Activated T-helper 9 cell treated with anti-CD3 and anti-CD28 coated beads, Interleukin-2, amount 50 U/mL, for 16 hours (primary cell): ENCODE data around the gene PELO.

Experiments
- DNase-seq: peaks from one replicate; pipeline ENCODE4 v3.0.0-alpha.2; 2020; ENCODE audit warnings: low read depth

The PELO gene

DNA sequence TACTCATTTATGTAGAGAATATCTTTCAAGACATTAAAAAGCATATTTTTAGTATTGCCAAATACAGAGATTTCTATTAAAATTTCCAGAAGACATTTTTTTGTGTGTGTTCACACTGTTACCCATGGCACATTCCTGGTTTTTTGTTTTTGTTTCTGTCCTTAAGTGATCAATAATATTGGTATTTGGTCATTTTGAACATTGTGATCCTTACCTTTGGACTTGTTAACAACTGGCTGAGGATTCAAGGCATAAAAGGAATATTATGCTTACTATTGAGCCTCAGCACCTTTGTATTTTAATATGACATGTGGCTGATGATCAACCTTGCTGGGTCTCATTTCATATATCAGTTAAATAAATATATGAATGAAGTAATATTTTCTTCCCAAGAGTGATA, 41.9 kb downstream of the PELO start:
- no peak for DNase-seq

DNA sequence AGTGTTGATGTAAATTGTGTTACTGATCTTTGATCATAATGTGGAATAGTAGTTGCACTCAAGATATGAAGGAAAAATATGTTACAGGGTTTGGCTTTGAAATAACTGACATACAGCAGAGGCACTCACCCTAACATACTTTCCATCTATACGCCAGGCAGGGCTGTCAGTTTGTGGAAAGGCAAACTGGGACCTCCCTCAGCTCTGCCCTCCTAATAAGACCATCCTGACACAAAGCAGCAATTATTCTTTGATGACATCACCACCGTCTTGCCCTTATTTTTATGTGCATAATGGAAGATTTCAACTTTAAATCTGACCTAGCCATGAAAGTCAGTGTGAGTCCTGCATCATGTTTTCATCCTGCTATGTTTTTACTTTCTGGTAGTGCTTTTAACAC, 42.9 kb downstream of the PELO start:
- no peak for DNase-seq

DNA sequence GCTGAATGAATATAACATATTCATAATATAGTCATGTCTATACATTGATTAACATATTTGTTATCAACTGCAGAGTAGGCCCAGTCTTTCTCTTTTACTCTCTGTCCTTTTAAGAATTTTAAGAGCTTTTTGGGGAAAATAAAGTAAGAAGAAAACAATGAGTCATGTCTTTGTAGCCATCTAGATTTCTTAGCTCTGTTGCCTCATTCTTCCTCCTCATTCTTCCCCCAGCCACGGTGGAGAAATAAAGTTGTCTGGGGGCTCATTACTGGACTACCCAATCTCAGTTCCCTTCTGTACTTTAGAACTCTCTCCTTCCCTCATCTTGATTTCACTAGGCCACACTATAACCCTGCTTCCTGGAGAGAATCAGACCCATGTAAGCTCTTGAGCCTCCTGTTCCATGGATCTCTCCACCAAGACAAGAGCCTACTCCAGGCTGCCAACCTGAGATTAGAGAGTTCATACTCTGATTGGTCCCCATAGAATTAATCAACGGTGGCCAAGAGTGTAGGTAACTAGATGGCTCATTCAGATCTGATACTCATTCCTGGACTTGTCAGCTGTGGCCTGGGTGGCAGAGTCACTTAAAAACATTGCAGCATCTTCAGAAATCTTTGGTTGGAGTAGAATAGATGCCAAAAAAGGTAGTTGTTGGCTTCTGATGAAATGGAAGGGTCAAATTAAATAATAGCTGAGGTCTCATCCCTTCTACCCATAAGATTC, 44.2 kb downstream of the PELO start:
- DNase-seq = no peak

DNA sequence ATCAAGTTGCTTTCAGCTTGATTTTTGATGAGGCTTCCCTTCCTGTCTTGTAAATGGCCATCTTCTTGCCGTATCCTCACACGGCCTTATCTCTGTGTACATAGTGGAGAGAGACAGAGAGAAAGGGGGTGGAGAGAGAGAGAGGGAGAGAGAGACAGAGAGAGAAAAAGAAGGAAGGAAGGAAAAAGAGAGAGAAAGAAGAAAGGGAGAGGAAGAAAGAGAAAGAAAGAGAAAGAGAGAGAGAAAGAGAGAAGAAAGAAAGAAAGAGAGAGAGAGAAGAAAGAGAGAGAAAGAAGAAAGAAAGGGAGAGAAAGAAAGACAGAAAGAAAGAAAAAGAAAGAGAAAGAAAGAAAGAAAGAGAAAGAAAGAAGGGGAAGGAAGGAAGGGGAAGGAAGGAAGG, 46.6 kb downstream of the PELO start:
- DNase-seq = no peak

DNA sequence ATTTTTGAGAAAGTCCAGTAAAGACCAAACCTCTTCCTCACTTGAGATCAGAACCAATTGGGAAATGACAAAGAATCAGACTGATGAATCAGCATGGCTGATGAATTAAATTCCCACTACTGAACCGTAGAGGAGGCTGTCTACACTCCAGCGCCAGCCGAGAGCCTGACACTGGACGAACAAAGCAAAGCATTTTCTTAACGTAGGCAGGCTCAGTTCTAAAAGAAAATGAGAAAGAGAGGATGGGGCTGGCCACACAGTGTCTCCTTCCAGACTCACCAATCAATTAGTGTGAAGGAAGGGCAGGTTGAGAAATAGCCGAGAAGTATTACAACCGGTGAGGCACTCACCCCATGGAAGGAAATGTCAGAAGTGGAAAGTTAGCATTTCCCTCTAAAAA, 49.4 kb downstream of the PELO start:
- no peak for DNase-seq
